IMR-90 (cell line): ENCODE results near the gene TFB1M. TPM values are rescaled to one million over a fixed set of nuclear protein-coding genes. Genes with fewer than 3 reads are reported as not detected.

Experiments used
- ATAC-seq: fragments of 200-7000 bp; cut with Tn5 transposase; 2 replicates; pipeline ENCODE4 v1.9.1; 2020; ENCODE audit warnings: low read depth, mild to moderate bottlenecking, moderate library complexity
- BruUV-seq: library from RNA; stranded (reverse); fragments of 400-500 nt; replicated peaks from 2 replicates; lab custom pipeline; 2021; lab: Mats Ljungman, UMichigan
- CTCF ChIA-PET: fragments of 300-600 bp; formaldehyde crosslinking; extraction: SDS; loops from one replicate; lab custom pipeline; 2021; ENCODE audit warnings: antibody characterized with exemption; lab: Yijun Ruan, JAX
- POLR2A ChIA-PET: fragments of 300-600 bp; sonication (Branson Sonifier 250); formaldehyde crosslinking; loops from one replicate; lab custom pipeline; 2022; ENCODE audit warnings: antibody characterized with exemption; ENCODE audit not compliant: unreplicated experiment; lab: Charles Lee
- DNase-seq: peaks from one replicate; pipeline ENCODE4 v3.0.0; 2013
- H2AFZ ChIP-seq: replicated peaks from 2 replicates; pipeline ENCODE3; 2013; ENCODE audit warnings: low read length, mild to moderate bottlenecking; ENCODE audit not compliant: poor library complexity
- H2AK5ac ChIP-seq: 2 replicates; pipeline ENCODE4 v1.6.1; 2013; ENCODE audit warnings: low read depth, low read length, inconsistent platforms
- H2AK9ac ChIP-seq: replicated peaks from 2 replicates; pipeline ENCODE3; 2013; ENCODE audit warnings: mild to moderate bottlenecking, low read depth, low read length, moderate library complexity; ENCODE audit not compliant: poor library complexity
- H2BK120ac ChIP-seq: 2 replicates; pipeline ENCODE4 v1.6.1; 2013; ENCODE audit warnings: low read depth, low read length, inconsistent platforms
- H2BK15ac ChIP-seq: 3 replicates; pipeline ENCODE4 v1.6.1; 2013; ENCODE audit warnings: low read depth, low read length, inconsistent platforms
- H2BK20ac ChIP-seq: 2 replicates; pipeline ENCODE4 v1.6.1; 2013; ENCODE audit warnings: low read depth, mild to moderate bottlenecking, inconsistent platforms, low read length, moderate library complexity
- H2BK5ac ChIP-seq: 2 replicates; pipeline ENCODE4 v1.6.1; 2013; ENCODE audit warnings: mild to moderate bottlenecking, low read depth, low read length, inconsistent platforms; ENCODE audit not compliant: poor library complexity, severe bottlenecking
- H3K14ac ChIP-seq: replicated peaks from 2 replicates; pipeline ENCODE4 v1.6.1; 2013; ENCODE audit warnings: low read depth, low read length, inconsistent platforms
- H3K18ac ChIP-seq: 2 replicates; pipeline ENCODE4 v1.6.1; 2013; ENCODE audit warnings: low read depth, low read length, control low read depth
- H3K23ac ChIP-seq: 2 replicates; pipeline ENCODE4 v1.6.1; 2013; ENCODE audit warnings: low read depth, low read length, inconsistent platforms
- H3K27ac ChIP-seq: 2 replicates; pipeline ENCODE4 v1.5.1; 2013; ENCODE audit warnings: mild to moderate bottlenecking, control low read depth, low read length; ENCODE audit not compliant: insufficient read depth
- H3K27me3 ChIP-seq: 2 replicates; pipeline ENCODE4 v1.6.1; 2013; ENCODE audit warnings: low read length; ENCODE audit not compliant: control insufficient read depth, insufficient read depth
- H3K36me3 ChIP-seq: 2 replicates; pipeline ENCODE4 v1.6.1; 2013; ENCODE audit warnings: low read length, mixed read lengths; ENCODE audit not compliant: control insufficient read depth, insufficient read depth
- H3K4ac ChIP-seq: 2 replicates; pipeline ENCODE4 v1.6.1; 2013; ENCODE audit warnings: low read depth, low read length, inconsistent platforms
- H3K4me1 ChIP-seq: 2 replicates; pipeline ENCODE4 v1.6.1; 2013; ENCODE audit warnings: low read length, mixed read lengths; ENCODE audit not compliant: control insufficient read depth, insufficient read depth
- H3K4me2 ChIP-seq: 2 replicates; pipeline ENCODE4 v1.6.1; 2013; ENCODE audit warnings: low read depth, mild to moderate bottlenecking, control low read depth, low read length, moderate library complexity
- H3K4me3 ChIP-seq: 2 replicates; pipeline ENCODE4 v1.5.1; 2013; ENCODE audit warnings: low read depth, mild to moderate bottlenecking, control low read depth, low read length, moderate library complexity; ENCODE audit not compliant: insufficient read depth
- H3K56ac ChIP-seq: 2 replicates; pipeline ENCODE4 v1.6.1; 2013; ENCODE audit warnings: low read length, inconsistent platforms; ENCODE audit not compliant: insufficient read depth; ENCODE audit errors: extremely low read depth
- H3K79me1 ChIP-seq, 2 experiments: 2 replicates each; pipeline ENCODE4 v1.6.1; 2013; ENCODE audit warnings: low read length in 2 of 2, inconsistent platforms in 1 of 2, low read depth in 1 of 2
- H3K9ac ChIP-seq: 2 replicates; pipeline ENCODE4 v1.6.1; 2013; ENCODE audit warnings: low read depth, low read length, control low read depth
- H3K9me1 ChIP-seq: 2 replicates; pipeline ENCODE4 v1.6.1; 2013; ENCODE audit warnings: low read length, inconsistent platforms; ENCODE audit not compliant: insufficient read depth
- H3K9me3 ChIP-seq: 2 replicates; pipeline ENCODE4 v1.6.1; 2013; ENCODE audit warnings: low read length; ENCODE audit not compliant: control insufficient read depth, insufficient read depth
- H4K20me1 ChIP-seq: 2 replicates; pipeline ENCODE4 v1.6.1; 2013; ENCODE audit warnings: low read length, inconsistent platforms; ENCODE audit not compliant: insufficient read depth
- H4K5ac ChIP-seq: 2 replicates; pipeline ENCODE4 v1.6.1; 2013; ENCODE audit warnings: mild to moderate bottlenecking, low read depth, low read length, control low read depth
- H4K8ac ChIP-seq, 2 experiments: 2 replicates each; pipeline ENCODE4 v1.6.1; 2013; ENCODE audit warnings: low read depth in 2 of 2, low read length in 2 of 2, control low read depth in 1 of 2, inconsistent platforms in 1 of 2
- H4K91ac ChIP-seq: 2 replicates; pipeline ENCODE4 v1.6.1; 2013; ENCODE audit warnings: low read depth, low read length, inconsistent platforms; ENCODE audit not compliant: insufficient read depth
- BHLHE40 ChIP-seq: fragments of 150-350 bp; IDR thresholded peaks from 2 replicates; pipeline ENCODE4 v1.6.1; 2016; ENCODE audit warnings: mild to moderate bottlenecking, low read depth, low read length
- CHD1 ChIP-seq: IDR thresholded peaks from 2 replicates; pipeline ENCODE4 v1.6.1; 2012; ENCODE audit warnings: low read depth, low read length, improper control_type of control experiment
- CTCF ChIP-seq: conservative IDR thresholded peaks from 2 replicates; pipeline ENCODE4 v1.5.1; 2012; ENCODE audit warnings: mild to moderate bottlenecking, low read depth, low read length, improper control_type of control experiment
- ELK1 ChIP-seq: fragments of 150-350 bp; IDR thresholded peaks from 2 replicates; pipeline ENCODE4 v1.6.1; 2016; ENCODE audit warnings: low read depth, mild to moderate bottlenecking, low read length, moderate library complexity, borderline replicate concordance
- FOS ChIP-seq: fragments of 150-350 bp; IDR thresholded peaks from 2 replicates; pipeline ENCODE4 v1.6.1; 2016; ENCODE audit warnings: low read depth, low read length
- MAFK ChIP-seq: IDR thresholded peaks from 2 replicates; pipeline ENCODE4 v1.6.1; 2012; ENCODE audit warnings: low read depth, low read length, improper control_type of control experiment
- MAZ ChIP-seq: IDR thresholded peaks from 2 replicates; pipeline ENCODE4 v1.6.1; 2012; ENCODE audit warnings: low read depth, mild to moderate bottlenecking, low read length, improper control_type of control experiment, moderate library complexity, borderline replicate concordance
- MXI1 ChIP-seq: IDR thresholded peaks from 2 replicates; pipeline ENCODE4 v1.6.1; 2012; ENCODE audit warnings: low read depth, mild to moderate bottlenecking, low read length, moderate library complexity, borderline replicate concordance
- NFE2L2 ChIP-seq: fragments of 150-350 bp; IDR thresholded peaks from 2 replicates; pipeline ENCODE4 v1.6.1; 2016; ENCODE audit warnings: low read depth, mild to moderate bottlenecking, low read length
- POLR2A ChIP-seq: IDR thresholded peaks from 2 replicates; pipeline ENCODE4 v1.6.1; 2012; ENCODE audit warnings: mild to moderate bottlenecking, low read depth, low read length
- SMC3 ChIP-seq: fragments of 150-350 bp; IDR thresholded peaks from 2 replicates; pipeline ENCODE4 v1.6.1; 2016; ENCODE audit warnings: low read depth, mild to moderate bottlenecking, antibody characterized with exemption, low read length, moderate library complexity
- WGBS, 2 experiments: methylation state at CpG; one replicate each; pipeline versions ENCODE4 v1.1.5 to v1.1.7; 2013; ENCODE audit warnings: missing lambda C conversion rate in 2 of 2; ENCODE audit not compliant: insufficient read length in 1 of 2; ENCODE audit errors: extremely low coverage in 2 of 2; 5-methylcytosine and 5-hydroxymethylcytosine counted together
- dilution Hi-C: fragments of 300-500 bp; cut with HindIII; formaldehyde crosslinking; loops from one replicate; pipeline ENCODE4 v1.14.3; 2018; ENCODE audit warnings: low sequenced_read_pairs; ENCODE audit not compliant: unreplicated experiment
- in situ Hi-C: fragments of 300-500 bp; cut with MboI; formaldehyde crosslinking; loops from 3 replicates; pipeline ENCODE4 v1.14.3; 2019; ENCODE audit warnings: low sequenced_read_pairs, inconsistent platforms, mixed read lengths
- intact Hi-C: fragments of 100-400 bp; cut with micrococcal nuclease; formaldehyde crosslinking; loops from 2 replicates; pipeline ENCODE4 v1.10.0; 2022
- polyA plus RNA-seq, 3 experiments: library from polyadenylated mRNA; depleted of rRNA; stranded (reverse); fragments of >200 nt; gene quantifications; 2 replicates each; pipeline ENCODE4 v1.2.3, GENCODE V29; 2012; ENCODE audit warnings: low replicate concordance in 1 of 3
- total RNA-seq: library from RNA; depleted of rRNA; stranded (reverse); fragments of >200 nt; gene quantifications from 2 replicates; pipeline ENCODE4 v1.2.3, GENCODE V29; 2012

TFB1M gene
- total and polyA plus RNA-seq, 2 of the 4 experiments (the other 2 are of a cell fraction): 18.1 to 22.4 TPM

- no peak overlapping the region for H2AK9ac ChIP-seq
- H3K18ac ChIP-seq: no peak overlapping the region
- H3K14ac ChIP-seq: no peak overlapping the region
- H3K4me3 ChIP-seq: no peak overlapping the region
- ChIA-PET CTCF (no interaction called here), POLR2A (no interaction called here)
- no peak overlapping the region for H4K5ac ChIP-seq
- H2BK120ac ChIP-seq: no peak overlapping the region
- no TSS peak for BruUV-seq
- intact Hi-C loops: no loop called here
- no peaks in the 10 kb centered on the region for H3K36me3 ChIP-seq
- no peak overlapping the region for H3K4me2 ChIP-seq
- H4K91ac ChIP-seq: no peak overlapping the region
- no peak overlapping the region for H3K56ac ChIP-seq
- no peaks in the 10 kb centered on the region for H4K20me1 ChIP-seq
- H2BK15ac ChIP-seq: no peak overlapping the region
- H3K9ac ChIP-seq: no peak overlapping the region
- H3K9me1 ChIP-seq: no peaks in the 10 kb centered on the region; the same call in 1 of the 2 replicates
- H2AK5ac ChIP-seq: no peak overlapping the region
- WGBS, 2 experiments: no CpG with 5 or more reads among the region's 1 CpG
- peaks cover 4% of the 10 kb centered on the region; the same call in 1 of the 2 replicates for H3K4me1 ChIP-seq
- H3K27ac ChIP-seq: no peak overlapping the region
- dilution Hi-C loops: no loop called here
- H2BK20ac ChIP-seq: no peak overlapping the region
- H3K23ac ChIP-seq: no peak overlapping the region
- DNase-seq (no peak), ATAC-seq (no peak)
- TF ChIP-seq SMC3: no peak
- TF ChIP-seq MAZ: no peak
- no peak for TF ChIP-seq ELK1
- TF ChIP-seq NFE2L2: no peak
- no peak for TF ChIP-seq MXI1
- TF ChIP-seq CHD1: no peak
- no peak for TF ChIP-seq BHLHE40
- TF ChIP-seq FOS: no peak
- TF ChIP-seq CTCF: no peak
- no peak for TF ChIP-seq POLR2A
- no peak for TF ChIP-seq MAFK
- no peak overlapping the region for H2BK5ac ChIP-seq
- no peaks in the 10 kb centered on the region for H3K79me1 ChIP-seq
- H4K8ac ChIP-seq: no peak overlapping the region
- no peak overlapping the region for H3K4ac ChIP-seq
- in situ Hi-C loops: no loop called here
- no peaks in the 10 kb centered on the region for H3K27me3 ChIP-seq
- no peak overlapping the region for H2AFZ ChIP-seq
- no peaks in the 10 kb centered on the region; the same call in 1 of the 2 replicates for H3K9me3 ChIP-seq
These were observed 76.7 kb downstream of the TFB1M start for GRCh38 chr6:155237613-155238012.
